ENCODE measurements around the gene RHBDL3. TPM values are rescaled to one million over a fixed set of nuclear protein-coding genes. Genes with fewer than 3 reads are reported as not detected.
A peak's percentile ranks its signal among the peaks of the same experiment; 100 is the strongest.
"Not testable (repeated sequence)": the region's sequence is repeated elsewhere in the genome, so short reads cannot be mapped to it uniquely, and the experiment has no call there.

Gene RHBDL3
- total RNA-seq, 1 experiment from 2014 or later = 0.80 TPM

- ChIA-PET CTCF (interaction anchor here (0.7 kb wide), 1 partner anchor 98 kb away, joined by 5 read pairs; no protein-coding TSS in a partner anchor), POLR2A (ENCODE audit: low non-redundant PET) (no interaction called here)
- no TSS peak for BruUV-seq (replicated peaks)
- H3K27ac ChIP-seq (ENCODE audit: low read depth, low read length, poor library complexity, severe bottlenecking) = no peak overlapping the region
- DNase-seq (ENCODE audit: low spot score) = no peak
- no peaks in the 10 kb centered on the region for H3K4me1 ChIP-seq (ENCODE audit: insufficient read depth, low read length, poor library complexity, severe bottlenecking)
- H3K9me3 ChIP-seq (ENCODE audit: low read depth, low read length, poor library complexity, severe bottlenecking) = no peaks in the 10 kb centered on the region
- H3K27me3 ChIP-seq (replicated peaks; ENCODE audit: insufficient read depth, low read depth, low read length, poor library complexity) = no peaks in the 10 kb centered on the region
- no peaks in the 10 kb centered on the region for H3K36me3 ChIP-seq (ENCODE audit: insufficient read depth, low read length, poor library complexity, severe bottlenecking)
- intact Hi-C loops (cut with micrococcal nuclease; ENCODE audit: unreplicated experiment) = no loop called here
- H3K4me3 ChIP-seq (ENCODE audit: low read depth, low read length, poor library complexity, severe bottlenecking) = no peak overlapping the region
- TF ChIP-seq EZH2 (IDR thresholded peaks at IDR 0.05; ENCODE audit: borderline replicate concordance, low read depth, low read length, poor library complexity, severe bottlenecking) (no peak), CTCF (conservative IDR thresholded peaks at IDR 0.05; ENCODE audit: low read depth, low read length) (no peak)
These were observed 52.4 kb downstream of the RHBDL3 start for GRCh38 chr17:32318071-32318470.

- intact Hi-C loops (cut with micrococcal nuclease; ENCODE audit: unreplicated experiment) = loop anchor here (1.0 kb wide), 1 partner anchor 66 kb away; no protein-coding TSS in a partner anchor
- BruUV-seq (replicated peaks) = no TSS peak
- TF ChIP-seq EZH2 (IDR thresholded peaks at IDR 0.05; ENCODE audit: borderline replicate concordance, low read depth, low read length, poor library complexity, severe bottlenecking) (no peak), CTCF (conservative IDR thresholded peaks at IDR 0.05; ENCODE audit: low read depth, low read length) (peak; percentile 73)
- POLR2A ChIA-PET (ENCODE audit: low non-redundant PET) = no interaction called here
- peak; percentile 66 for DNase-seq (ENCODE audit: low spot score)
- Histone ChIP-seq H3K4me3 (ENCODE audit: low read depth, low read length, poor library complexity, severe bottlenecking) (no peak overlapping the region), H3K9me3 (ENCODE audit: low read depth, low read length, poor library complexity, severe bottlenecking) (no peaks in the 10 kb centered on the region), H3K4me1 (ENCODE audit: insufficient read depth, low read length, poor library complexity, severe bottlenecking) (no peaks in the 10 kb centered on the region), H3K27ac (ENCODE audit: low read depth, low read length, poor library complexity, severe bottlenecking) (no peak overlapping the region), H3K36me3 (ENCODE audit: insufficient read depth, low read length, poor library complexity, severe bottlenecking) (no peaks in the 10 kb centered on the region), H3K27me3 (replicated peaks; ENCODE audit: insufficient read depth, low read depth, low read length, poor library complexity) (no peaks in the 10 kb centered on the region)
- CTCF ChIA-PET = no interaction called here
These were observed 53.9 kb downstream of the RHBDL3 start for GRCh38 chr17:32319548-32319905.

GRCh38 chr17:32320080-32320479, 54.4 kb downstream of the RHBDL3 start:
- BruUV-seq (replicated peaks); H3K9me3 ChIP-seq (ENCODE audit: low read depth, low read length, poor library complexity, severe bottlenecking); POLR2A ChIA-PET (ENCODE audit: low non-redundant PET); intact Hi-C loops (cut with micrococcal nuclease; ENCODE audit: unreplicated experiment); H3K27ac ChIP-seq (ENCODE audit: low read depth, low read length, poor library complexity, severe bottlenecking); CTCF ChIA-PET; H3K36me3 ChIP-seq (ENCODE audit: insufficient read depth, low read length, poor library complexity, severe bottlenecking); DNase-seq (ENCODE audit: low spot score); H3K4me1 ChIP-seq (ENCODE audit: insufficient read depth, low read length, poor library complexity, severe bottlenecking); H3K4me3 ChIP-seq (ENCODE audit: low read depth, low read length, poor library complexity, severe bottlenecking); H3K27me3 ChIP-seq (replicated peaks; ENCODE audit: insufficient read depth, low read depth, low read length, poor library complexity): not testable (repeated sequence)

- H3K27ac ChIP-seq (ENCODE audit: low read depth, low read length, poor library complexity, severe bottlenecking) = no peak overlapping the region
- TF ChIP-seq CTCF (conservative IDR thresholded peaks at IDR 0.05; ENCODE audit: low read depth, low read length) (no peak), EZH2 (IDR thresholded peaks at IDR 0.05; ENCODE audit: borderline replicate concordance, low read depth, low read length, poor library complexity, severe bottlenecking) (no peak)
- no peak for DNase-seq (ENCODE audit: low spot score)
- no peaks in the 10 kb centered on the region for H3K36me3 ChIP-seq (ENCODE audit: insufficient read depth, low read length, poor library complexity, severe bottlenecking)
- H3K9me3 ChIP-seq (ENCODE audit: low read depth, low read length, poor library complexity, severe bottlenecking) = no peaks in the 10 kb centered on the region
- BruUV-seq (replicated peaks) = no TSS peak
- no peaks in the 10 kb centered on the region for H3K4me1 ChIP-seq (ENCODE audit: insufficient read depth, low read length, poor library complexity, severe bottlenecking)
- no peak overlapping the region for H3K4me3 ChIP-seq (ENCODE audit: low read depth, low read length, poor library complexity, severe bottlenecking)
- CTCF ChIA-PET = no interaction called here
- H3K27me3 ChIP-seq (replicated peaks; ENCODE audit: insufficient read depth, low read depth, low read length, poor library complexity) = no peaks in the 10 kb centered on the region
- POLR2A ChIA-PET (ENCODE audit: low non-redundant PET) = no interaction called here
- intact Hi-C loops (cut with micrococcal nuclease; ENCODE audit: unreplicated experiment) = no loop called here
These were observed 55.2 kb downstream of the RHBDL3 start for GRCh38 chr17:32320847-32321246.

Data from A673 (cell line).